ENCODE results near the gene GSTT2B. TPM values are rescaled to one million over a fixed set of nuclear protein-coding genes. Genes with fewer than 3 reads are reported as not detected.
"Not testable (repeated sequence)": the region's sequence is repeated elsewhere in the genome, so short reads cannot be mapped to it uniquely, and the experiment has no call there.

Gene GSTT2B, protein sequence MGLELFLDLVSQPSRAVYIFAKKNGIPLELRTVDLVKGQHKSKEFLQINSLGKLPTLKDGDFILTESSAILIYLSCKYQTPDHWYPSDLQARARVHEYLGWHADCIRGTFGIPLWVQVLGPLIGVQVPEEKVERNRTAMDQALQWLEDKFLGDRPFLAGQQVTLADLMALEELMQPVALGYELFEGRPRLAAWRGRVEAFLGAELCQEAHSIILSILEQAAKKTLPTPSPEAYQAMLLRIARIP
- total RNA-seq, result 10 to 100 TPM in 1 of 8 experiments, 1 to 10 TPM in 3, under 1 TPM in 1, not detected in 3; 0.36 to 19.5 (median 3.3) TPM

DNA sequence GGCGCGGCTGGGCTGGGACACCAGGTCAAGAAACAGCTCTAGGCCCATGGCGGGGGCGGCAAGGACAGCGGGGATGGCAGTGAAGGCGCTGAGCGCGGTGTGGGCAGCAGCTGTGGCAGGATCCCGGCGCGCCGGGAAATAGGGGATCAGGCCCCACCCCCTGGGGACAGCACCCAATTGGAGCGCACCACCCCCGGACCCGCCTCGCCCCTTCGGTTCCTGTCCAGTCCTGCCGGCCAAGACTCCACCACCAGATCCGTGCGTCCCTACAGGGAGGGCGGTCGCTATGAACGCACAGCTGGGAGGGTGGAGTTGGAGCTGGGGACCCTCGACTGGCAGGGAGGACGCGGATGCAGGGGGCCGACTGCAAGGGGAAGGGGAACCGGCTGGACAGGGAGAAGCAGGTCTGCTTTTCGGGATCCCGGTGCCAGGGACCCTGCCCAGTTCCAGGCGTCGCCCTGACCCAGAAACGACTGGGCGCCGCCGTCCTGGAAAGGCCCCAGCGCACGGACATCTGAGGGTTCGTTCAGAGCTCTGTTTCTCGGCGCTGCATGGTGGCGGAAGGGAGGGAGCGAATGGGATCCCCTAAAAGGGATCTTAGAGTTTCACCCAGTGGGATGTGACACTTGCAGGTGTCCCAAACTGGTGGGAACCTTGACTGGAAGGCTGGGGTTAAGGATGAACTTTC is at the start of gene GSTT2B:
TSS of gene GSTT2B (minus strand) at position 112 of the 688 bp plus-strand sequence. CDS start at position 48, 64 bp downstream.
- H3K27ac ChIP-seq; in situ Hi-C loops (cut with MboI; ENCODE audit: low pct_unique_long_range_greater_than_20kb in 2 of 9, low sequenced_read_pairs in 9 of 9, unreplicated experiment in 9 of 9); H3K4me1 ChIP-seq (replicated peaks in 1 of 2); H3K4me3 ChIP-seq: not testable (repeated sequence)
- no CpG with 5 or more reads among the region's 43 CpGs for WGBS, 10 experiments
- peak in 7 of 8 experiments; percentile 21 to 94 (median 40) for ATAC-seq (replicated peaks in 6 of 8)

DNA sequence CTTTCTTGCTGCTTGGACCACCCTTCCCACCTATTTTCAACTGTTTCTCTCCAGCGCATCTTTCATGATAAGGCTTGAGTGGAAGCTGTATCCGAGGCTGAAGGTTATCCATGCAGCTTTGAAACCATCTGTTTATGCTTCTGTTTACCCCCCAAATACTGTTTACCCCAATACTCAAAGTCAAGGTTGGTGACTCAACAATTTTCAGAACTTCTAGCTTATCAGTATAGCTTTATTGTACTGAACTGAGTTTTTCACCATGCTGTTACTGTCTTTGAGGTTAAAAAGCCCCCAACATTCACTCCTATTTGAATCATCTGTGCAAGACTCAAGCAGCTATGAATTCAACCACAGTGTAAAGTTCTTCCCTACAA is 49.0 kb upstream of the GSTT2B start:
- in situ Hi-C loops (cut with MboI; ENCODE audit: low pct_unique_long_range_greater_than_20kb in 2 of 9, low sequenced_read_pairs in 9 of 9, unreplicated experiment in 9 of 9), result no loop called here
- no peak overlapping the region for H3K27ac ChIP-seq
- no peak for ATAC-seq (replicated peaks in 6 of 8)
- WGBS, 10 experiments, result 80 to 100% (median 92%) methylated on average over 1 to 2 of the region's 2 CpGs; no CpG with 5 or more reads in 3 of the 10 experiments
- peaks cover 7% of the 10 kb centered on the region in 2 donors for H3K4me1 ChIP-seq (replicated peaks in 1 of 2)
- H3K4me3 ChIP-seq, result no peak overlapping the region

DNA sequence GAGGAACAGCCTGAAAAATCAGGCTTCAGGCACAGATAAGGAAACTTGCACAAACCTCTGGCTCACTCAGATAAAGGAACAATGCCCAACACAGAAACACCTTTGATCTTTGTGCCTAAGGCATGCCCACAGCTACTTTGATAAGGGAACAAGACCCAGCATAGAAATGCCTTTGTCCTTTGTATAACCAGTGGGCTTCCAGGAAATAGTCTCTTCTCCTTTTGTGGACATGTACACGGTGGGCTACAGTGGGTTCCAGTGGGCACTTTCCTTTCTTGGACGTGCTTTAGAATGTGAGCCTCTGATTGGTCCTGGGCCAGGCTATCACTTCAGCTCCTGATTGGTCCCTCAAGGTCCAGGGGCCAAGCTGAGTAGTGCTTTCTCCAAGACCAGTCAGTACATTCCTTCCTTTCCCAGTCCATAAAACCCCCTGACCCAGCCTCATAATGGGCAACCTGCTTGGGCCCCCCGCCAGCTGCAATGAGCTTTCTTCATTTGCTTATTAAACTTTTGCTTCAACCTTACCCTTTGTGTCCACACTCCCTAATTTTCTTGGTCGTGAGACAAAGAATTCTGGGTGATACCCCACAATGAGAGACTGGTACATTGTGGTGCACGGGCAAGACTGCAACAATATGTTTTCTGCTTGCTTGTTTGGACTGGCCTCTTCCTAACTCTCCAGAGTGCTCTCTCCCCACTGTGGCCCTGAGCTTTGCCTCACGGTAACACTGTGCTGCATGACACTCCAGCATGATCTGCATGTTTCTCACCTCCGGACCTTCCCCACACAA is 48.4 kb upstream of the GSTT2B start:
- in situ Hi-C loops (cut with MboI; ENCODE audit: low pct_unique_long_range_greater_than_20kb in 2 of 9, low sequenced_read_pairs in 9 of 9, unreplicated experiment in 9 of 9), result no loop called here
- H3K4me1 ChIP-seq (replicated peaks in 1 of 2), result peaks cover 7% of the 10 kb centered on the region in 2 donors
- WGBS, 10 experiments, result 41 to 89% (median 60%) methylated on average over 2 to 4 of the region's 7 CpGs; no CpG with 5 or more reads in 2 of the 10 experiments
- no peak overlapping the region for H3K27ac ChIP-seq
- H3K4me3 ChIP-seq, result no peak overlapping the region
- ATAC-seq (replicated peaks in 6 of 8), result no peak

DNA sequence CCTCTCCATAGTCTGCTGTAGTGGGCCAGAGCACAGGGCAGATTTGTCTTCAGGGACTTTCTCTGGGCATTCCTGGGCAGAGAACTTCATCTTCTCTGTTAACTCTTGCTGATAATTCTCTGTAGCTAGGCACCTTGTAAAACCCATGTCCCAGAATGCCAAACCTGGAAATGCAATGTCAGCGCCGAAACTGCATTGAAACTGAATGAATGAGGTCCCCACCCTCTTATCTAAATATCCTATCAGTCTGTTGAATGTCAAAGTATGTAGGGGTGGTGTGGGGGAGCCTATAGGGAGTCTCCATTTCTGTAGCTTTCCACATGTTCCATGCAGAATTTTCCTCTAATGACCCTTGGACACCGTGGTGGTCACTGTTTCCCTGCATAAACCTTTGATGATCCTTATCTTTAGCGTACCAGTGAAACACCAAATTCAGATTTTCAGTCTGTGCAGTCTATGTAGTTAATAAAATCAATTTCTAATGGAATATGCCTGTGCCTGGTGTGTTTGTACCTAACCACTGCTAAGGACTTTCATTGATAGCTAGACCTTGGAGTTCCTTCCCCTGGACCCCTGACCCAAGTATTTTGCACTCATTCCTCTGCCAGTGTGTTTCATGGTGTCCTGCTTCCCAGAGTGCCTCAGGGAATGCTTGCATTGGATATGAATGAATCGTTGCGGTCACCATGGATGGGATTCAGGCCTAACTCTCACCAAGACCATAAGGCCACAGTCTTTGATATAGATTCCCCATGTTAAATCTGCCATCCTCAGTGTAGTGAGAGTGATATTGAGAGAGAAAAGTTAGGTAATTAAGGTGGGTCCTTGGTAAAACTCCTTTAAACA is 47.6 kb upstream of the GSTT2B start:
- 6 to 90% (median 78%) methylated on average over 2 to 5 of the region's 6 CpGs; no CpG with 5 or more reads in 2 of the 10 experiments for WGBS, 10 experiments
- H3K27ac ChIP-seq, result no peak overlapping the region
- ATAC-seq (replicated peaks in 6 of 8), result no peak
- H3K4me3 ChIP-seq, result no peak overlapping the region
- in situ Hi-C loops (cut with MboI; ENCODE audit: low pct_unique_long_range_greater_than_20kb in 2 of 9, low sequenced_read_pairs in 9 of 9, unreplicated experiment in 9 of 9), result no loop called here
- peaks cover 7% of the 10 kb centered on the region in 2 donors for H3K4me1 ChIP-seq (replicated peaks in 1 of 2)

DNA sequence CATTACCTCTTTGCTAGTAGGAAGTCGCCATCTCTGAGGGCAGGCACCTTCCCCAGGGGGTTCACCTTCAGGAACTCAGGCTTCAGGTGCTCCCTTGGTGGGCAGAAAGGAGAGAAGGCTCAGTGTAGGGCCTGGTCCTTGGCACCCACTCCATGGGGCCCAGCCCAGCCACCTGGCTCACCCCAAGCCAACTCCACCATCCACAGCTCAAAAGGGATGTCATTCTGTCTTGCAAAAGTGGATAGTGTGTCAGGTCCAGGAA is 47.0 kb upstream of the GSTT2B start:
- in situ Hi-C loops (cut with MboI; ENCODE audit: low pct_unique_long_range_greater_than_20kb in 2 of 9, low sequenced_read_pairs in 9 of 9, unreplicated experiment in 9 of 9), result no loop called here
- WGBS, 10 experiments, result 44 to 83% (median 60%) methylated on average over 1 of the region's 1 CpG; no CpG with 5 or more reads in 5 of the 10 experiments
- no peak for ATAC-seq (replicated peaks in 6 of 8)

DNA sequence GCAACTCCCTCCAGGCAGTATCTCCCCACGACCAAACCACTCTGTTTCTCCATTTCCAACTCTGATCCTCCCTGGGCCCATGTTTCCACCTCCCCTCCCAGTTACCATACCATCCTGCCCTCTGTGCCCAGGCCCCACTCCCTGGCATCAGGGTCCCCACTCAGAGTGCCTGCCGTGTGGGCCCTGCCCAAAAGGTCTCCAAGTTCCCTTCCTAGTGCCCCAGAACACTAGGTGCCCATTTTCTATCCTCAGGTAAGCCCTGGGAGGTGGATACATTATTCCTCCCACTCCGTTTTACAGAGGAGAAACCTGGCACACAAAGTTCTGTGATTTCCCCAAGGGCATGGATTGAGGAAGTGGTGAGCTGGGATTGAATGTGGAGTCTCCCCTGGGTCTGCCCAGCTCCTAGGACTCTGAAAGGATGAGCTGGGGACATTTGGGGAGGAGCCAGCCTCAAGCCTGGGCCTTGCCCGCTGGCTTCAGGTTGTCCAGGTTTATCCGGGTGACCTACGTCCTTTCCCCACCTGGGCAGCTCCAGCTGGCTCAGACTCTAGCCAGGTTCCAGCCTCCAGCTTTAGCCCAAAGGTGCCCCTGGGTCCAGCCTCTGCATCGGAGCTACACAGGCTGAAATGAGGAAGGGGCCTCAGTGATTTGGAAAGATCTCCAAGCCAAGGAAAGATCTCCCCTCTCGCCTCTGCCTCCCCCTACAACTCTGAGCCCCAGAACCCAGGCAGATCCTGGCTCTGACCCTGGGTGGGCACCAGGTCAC is 46.4 kb upstream of the GSTT2B start:
- Histone ChIP-seq H3K4me3 (no peak overlapping the region), H3K27ac (no peak overlapping the region), H3K4me1 (replicated peaks in 1 of 2) (peaks cover 2 to 3% of the 10 kb centered on the region in 2 donors)
- in situ Hi-C loops (cut with MboI; ENCODE audit: low pct_unique_long_range_greater_than_20kb in 2 of 9, low sequenced_read_pairs in 9 of 9, unreplicated experiment in 9 of 9), result no loop called here
- 0 to 78% (median 64%) methylated on average over 1 to 8 of the region's 8 CpGs; no CpG with 5 or more reads in 1 of the 10 experiments for WGBS, 10 experiments
- no peak for ATAC-seq (replicated peaks in 6 of 8)

More for the DNA sequence above, 47.0 kb upstream of the GSTT2B start:
- Histone ChIP-seq H3K27ac (no peak overlapping the region), H3K4me3 (no peak overlapping the region), H3K4me1 (replicated peaks in 1 of 2) (peaks cover 7% of the 10 kb centered on the region in 2 donors)

DNA sequence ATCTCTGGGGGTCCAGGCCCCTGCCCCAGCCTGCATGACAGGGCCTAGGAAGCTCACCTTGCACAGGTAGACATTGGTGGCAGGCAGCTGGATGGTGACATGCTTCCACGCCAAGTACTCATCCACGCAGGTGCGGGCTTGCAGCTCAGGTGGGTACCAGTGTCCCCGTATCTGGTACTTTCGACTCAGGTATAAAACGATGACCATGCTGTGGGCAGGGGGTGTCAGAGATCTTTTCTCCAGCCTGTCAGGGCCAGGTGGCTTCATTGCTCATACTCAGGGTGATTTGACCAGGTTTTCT is 45.9 kb upstream of the GSTT2B start:
- WGBS, 10 experiments, result 60 to 100% (median 71%) methylated on average over 3 to 6 of the region's 6 CpGs; no CpG with 5 or more reads in 4 of the 10 experiments
- in situ Hi-C loops (cut with MboI; ENCODE audit: low pct_unique_long_range_greater_than_20kb in 2 of 9, low sequenced_read_pairs in 9 of 9, unreplicated experiment in 9 of 9), result no loop called here
- H3K27ac ChIP-seq, result no peak overlapping the region
- no peak for ATAC-seq (replicated peaks in 6 of 8)
- no peaks in the 10 kb centered on the region for H3K4me1 ChIP-seq (replicated peaks in 1 of 2)
- no peak overlapping the region for H3K4me3 ChIP-seq

DNA sequence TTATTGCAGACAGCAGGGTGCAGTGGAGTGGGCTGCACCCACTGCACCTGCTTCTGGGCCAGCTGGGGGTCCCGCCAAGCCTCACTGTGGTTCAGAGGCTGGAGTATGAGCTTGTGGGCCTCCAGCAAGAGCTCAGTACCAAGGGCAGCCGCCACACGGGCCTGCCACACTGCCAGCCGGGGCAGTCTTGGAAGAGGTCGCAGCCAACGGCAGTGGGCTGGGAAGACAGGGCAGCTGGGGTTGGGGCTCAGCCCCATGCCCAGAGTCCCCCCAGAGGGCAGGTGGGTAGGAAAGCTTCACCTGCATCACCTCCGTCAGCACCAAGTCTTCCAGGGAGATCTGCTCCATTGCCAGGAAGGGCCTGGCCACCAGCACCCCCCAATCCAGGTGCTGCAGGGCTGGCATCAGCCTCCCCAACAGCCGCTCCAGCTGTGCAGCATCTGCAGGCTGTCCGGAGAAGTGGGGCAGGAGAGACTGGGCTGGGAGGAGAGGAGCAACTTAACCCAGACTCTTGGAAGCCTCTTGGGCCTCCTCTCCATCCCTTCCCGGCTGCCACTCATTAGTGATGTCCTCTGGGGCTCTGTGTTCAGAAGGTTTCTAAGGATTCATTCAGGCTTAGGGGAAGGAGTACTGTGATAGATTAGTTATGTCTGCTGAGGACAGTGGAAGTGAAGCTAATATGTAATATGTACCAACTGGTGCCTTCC is 45.4 kb upstream of the GSTT2B start:
- in situ Hi-C loops (cut with MboI; ENCODE audit: low pct_unique_long_range_greater_than_20kb in 2 of 9, low sequenced_read_pairs in 9 of 9, unreplicated experiment in 9 of 9), result no loop called here
- Histone ChIP-seq H3K27ac (no peak overlapping the region), H3K4me3 (no peak overlapping the region), H3K4me1 (replicated peaks in 1 of 2) (no peaks in the 10 kb centered on the region)
- ATAC-seq (replicated peaks in 6 of 8), result no peak
- WGBS, 10 experiments, result 58 to 100% (median 68%) methylated on average over 1 to 9 of the region's 10 CpGs; no CpG with 5 or more reads in 2 of the 10 experiments

DNA sequence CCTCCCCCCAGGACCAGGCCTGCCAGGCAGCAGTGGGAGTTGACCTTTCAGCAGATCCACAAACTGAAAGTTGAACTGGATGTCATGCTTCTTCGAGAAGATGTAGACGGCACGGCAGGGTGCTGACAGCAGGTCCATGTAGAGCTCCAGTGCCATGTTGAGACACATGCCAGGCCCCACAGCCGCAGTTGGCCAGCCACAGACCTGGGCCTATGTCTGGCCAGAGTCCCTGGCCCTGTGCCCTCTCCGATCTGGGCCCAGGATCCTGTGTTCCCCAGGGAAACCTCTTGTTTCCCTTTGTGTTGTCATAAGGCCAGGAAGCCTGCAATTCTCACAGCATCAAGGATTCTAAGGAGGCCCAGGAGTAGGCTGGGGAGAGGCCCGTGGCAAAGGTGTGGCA is 44.2 kb upstream of the GSTT2B start, which contains the start of gene GSTT4:
TSS of gene GSTT4 (minus strand) at position 253 of the 400 bp plus-strand sequence. CDS start at position 156, 97 bp downstream.
- Histone ChIP-seq H3K27ac (no peak within 1 kb of the TSS), H3K4me3 (no peak within 1 kb of the TSS), H3K4me1 (replicated peaks in 1 of 2) (no peaks in the 10 kb centered on the region)
- ATAC-seq (replicated peaks in 6 of 8), result peak in 1 of 8 experiments; percentile 34
- in situ Hi-C loops (cut with MboI; ENCODE audit: low pct_unique_long_range_greater_than_20kb in 2 of 9, low sequenced_read_pairs in 9 of 9, unreplicated experiment in 9 of 9), result no loop called here
- 33 to 100% (median 61%) methylated on average over 1 to 6 of the region's 6 CpGs; no CpG with 5 or more reads in 2 of the 10 experiments for WGBS, 10 experiments

DNA sequence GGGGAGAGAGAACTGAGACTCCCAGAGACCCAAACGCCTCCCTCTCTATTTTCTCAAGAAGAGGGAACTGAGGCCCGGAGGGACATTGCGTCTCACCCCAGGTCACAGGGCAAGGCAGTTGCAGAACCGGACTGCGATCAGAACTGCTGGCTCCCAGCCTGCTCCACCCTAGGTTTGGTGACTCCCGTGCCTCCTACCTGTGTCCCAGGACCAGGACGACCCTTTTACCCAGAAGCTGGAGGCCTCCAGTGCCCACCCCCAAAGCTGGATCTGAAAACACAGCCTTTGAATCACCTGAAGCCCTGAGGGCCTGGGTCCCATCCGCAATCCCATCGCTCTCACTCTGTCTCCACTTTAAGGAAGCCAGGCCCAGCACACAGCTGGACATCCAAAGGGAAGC is 42.9 kb upstream of the GSTT2B start:
- ATAC-seq (replicated peaks in 6 of 8), result no peak
- in situ Hi-C loops (cut with MboI; ENCODE audit: low pct_unique_long_range_greater_than_20kb in 2 of 9, low sequenced_read_pairs in 9 of 9, unreplicated experiment in 9 of 9), result no loop called here
- Histone ChIP-seq H3K4me1 (replicated peaks in 1 of 2) (no peaks in the 10 kb centered on the region), H3K27ac (no peak overlapping the region), H3K4me3 (no peak overlapping the region)
- 41 to 82% (median 77%) methylated on average over 3 to 9 of the region's 9 CpGs; no CpG with 5 or more reads in 4 of the 10 experiments for WGBS, 10 experiments

DNA sequence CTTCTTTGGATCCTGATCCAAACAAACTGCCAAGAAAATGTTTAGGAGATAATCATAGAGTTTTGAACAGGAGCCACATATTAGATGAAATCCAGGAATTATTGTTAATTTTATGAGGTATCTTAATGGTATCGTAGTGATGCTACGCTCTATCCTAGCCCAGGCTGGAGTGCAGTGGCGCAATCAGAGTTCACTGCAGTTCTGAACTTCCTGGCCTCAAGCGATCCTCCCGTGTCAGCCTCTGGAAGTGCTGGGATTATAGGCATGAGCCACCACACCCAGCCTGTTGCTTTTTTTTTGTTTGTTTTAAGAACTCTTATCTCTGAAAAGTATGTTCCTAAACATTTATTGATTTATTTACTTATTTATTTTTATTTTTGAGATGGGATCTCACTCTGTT is 41.9 kb upstream of the GSTT2B start:
- Histone ChIP-seq H3K4me3 (no peak overlapping the region), H3K4me1 (replicated peaks in 1 of 2) (no peaks in the 10 kb centered on the region), H3K27ac (no peak overlapping the region)
- in situ Hi-C loops (cut with MboI; ENCODE audit: low pct_unique_long_range_greater_than_20kb in 2 of 9, low sequenced_read_pairs in 9 of 9, unreplicated experiment in 9 of 9), result no loop called here
- peak in 1 of 8 experiments; percentile 25 for ATAC-seq (replicated peaks in 6 of 8)
- WGBS, 10 experiments, result 40 to 100% (median 87%) methylated on average over 1 to 5 of the region's 5 CpGs; no CpG with 5 or more reads in 1 of the 10 experiments
